Neuronal stem cell (in vitro differentiated cells): Measurements from ENCODE around the gene ZEB2.
A peak's percentile ranks its signal among the peaks of the same experiment; 100 is the strongest.

Experiments
- DNase-seq: peaks from one replicate; pipeline ENCODE4 v3.0.0-alpha.2; 2013; ENCODE audit warnings: low spot score
- H2AFZ ChIP-seq: one replicate; pipeline ENCODE4 v1.6.1; 2013; ENCODE audit warnings: mild to moderate bottlenecking, low read length, inconsistent platforms
- H2AK5ac ChIP-seq: 2 replicates; pipeline ENCODE4 v1.6.1; 2013; ENCODE audit warnings: low read depth, mild to moderate bottlenecking, inconsistent platforms, low read length, moderate library complexity, mixed read lengths
- H2BK120ac ChIP-seq: 2 replicates; pipeline ENCODE4 v1.6.1; 2013; ENCODE audit warnings: low read depth, mild to moderate bottlenecking, inconsistent platforms, low read length, moderate library complexity, mixed read lengths
- H2BK12ac ChIP-seq: one replicate; pipeline ENCODE4 v1.6.1; 2013; ENCODE audit warnings: low read length, inconsistent platforms
- H2BK15ac ChIP-seq: 2 replicates; pipeline ENCODE4 v1.6.1; 2013; ENCODE audit warnings: mild to moderate bottlenecking, low read length, inconsistent platforms, mixed read lengths
- H2BK5ac ChIP-seq: one replicate; pipeline ENCODE4 v1.6.1; 2013; ENCODE audit warnings: inconsistent platforms, mild to moderate bottlenecking, low read length, moderate library complexity
- H3K14ac ChIP-seq: one replicate; pipeline ENCODE4 v1.6.1; 2013; ENCODE audit warnings: low read length, inconsistent platforms
- H3K18ac ChIP-seq: 2 replicates; pipeline ENCODE4 v1.6.1; 2013; ENCODE audit warnings: low read length, inconsistent platforms
- H3K23ac ChIP-seq: 2 replicates; pipeline ENCODE4 v1.6.1; 2013; ENCODE audit warnings: low read depth, mild to moderate bottlenecking, mixed read lengths, low read length, inconsistent platforms; ENCODE audit not compliant: poor library complexity
- H3K27ac ChIP-seq: replicated peaks from 3 replicates; pipeline ENCODE4 v1.5.1; 2013; ENCODE audit warnings: low read length, inconsistent platforms
- H3K27me3 ChIP-seq, 3 experiments: 2 replicates each; pipeline ENCODE4 v1.6.1; 2013; ENCODE audit warnings: low read length in 3 of 3, mild to moderate bottlenecking in 2 of 3, inconsistent platforms in 1 of 3, low read depth in 1 of 3, mixed read lengths in 1 of 3, moderate library complexity in 1 of 3; ENCODE audit not compliant: control insufficient read depth in 3 of 3, insufficient read depth in 3 of 3
- H3K36me3 ChIP-seq, 2 donors: replicated peaks in 1 of 2; 2 replicates each; pipeline ENCODE4 v1.6.1; 2013; ENCODE audit warnings: low read length in 2 of 2; ENCODE audit not compliant: control insufficient read depth in 2 of 2, insufficient read depth in 2 of 2
- H3K4ac ChIP-seq: 2 replicates; pipeline ENCODE4 v1.6.1; 2013; ENCODE audit warnings: inconsistent platforms, mild to moderate bottlenecking, low read length, moderate library complexity
- H3K4me1 ChIP-seq, 2 donors: 1 replicate in 1 of 2; 2 replicates in 1 of 2; pipeline ENCODE4 v1.6.1; 2013; ENCODE audit warnings: low read length in 2 of 2, low read depth in 1 of 2; ENCODE audit not compliant: control insufficient read depth in 2 of 2, insufficient read depth in 1 of 2
- H3K4me2 ChIP-seq: one replicate; pipeline ENCODE4 v1.6.1; 2013; ENCODE audit warnings: mild to moderate bottlenecking, low read length, inconsistent platforms; ENCODE audit not compliant: insufficient read depth, poor library complexity, severe bottlenecking
- H3K4me3 ChIP-seq, 2 donors: 2 replicates each; pipeline ENCODE4 v1.5.1; 2013; ENCODE audit warnings: low read length in 2 of 2, mild to moderate bottlenecking in 2 of 2, inconsistent platforms in 1 of 2, moderate library complexity in 1 of 2
- H3K79me1 ChIP-seq: one replicate; pipeline ENCODE4 v1.6.1; 2013; ENCODE audit warnings: low read depth, mild to moderate bottlenecking, inconsistent platforms, low read length, moderate library complexity
- H3K9ac ChIP-seq: one replicate; pipeline ENCODE4 v1.6.1; 2013; ENCODE audit warnings: mild to moderate bottlenecking, low read depth, low read length, inconsistent platforms; ENCODE audit not compliant: poor library complexity
- H3K9me3 ChIP-seq, 2 donors: replicated peaks in 1 of 2; 2 replicates each; pipeline versions ENCODE3 to v1.6.1; 2013; ENCODE audit warnings: low read length in 2 of 2, mild to moderate bottlenecking in 2 of 2, inconsistent platforms in 1 of 2, low read depth in 1 of 2, mixed read lengths in 1 of 2, moderate library complexity in 1 of 2; ENCODE audit not compliant: control insufficient read depth in 2 of 2, insufficient read depth in 1 of 2
- H4K8ac ChIP-seq: one replicate; pipeline ENCODE4 v1.6.1; 2013; ENCODE audit warnings: low read depth, mild to moderate bottlenecking, inconsistent platforms, low read length, moderate library complexity
- H4K91ac ChIP-seq: one replicate; pipeline ENCODE4 v1.6.1; 2013; ENCODE audit warnings: low read length, low read depth, mild to moderate bottlenecking, inconsistent platforms; ENCODE audit not compliant: poor library complexity
- WGBS, 2 donors: extraction: QIAGEN DNeasy Blood & Tissue Kit; methylation state at CpG; one replicate each; pipeline ENCODE4 v1.1.7; 2013; ENCODE audit warnings: missing lambda C conversion rate in 2 of 2, mixed read lengths in 1 of 2; ENCODE audit not compliant: insufficient read length in 2 of 2, insufficient replicate concordance in 1 of 2; ENCODE audit errors: extremely low coverage in 2 of 2; 5-methylcytosine and 5-hydroxymethylcytosine counted together

Gene ZEB2

DNA sequence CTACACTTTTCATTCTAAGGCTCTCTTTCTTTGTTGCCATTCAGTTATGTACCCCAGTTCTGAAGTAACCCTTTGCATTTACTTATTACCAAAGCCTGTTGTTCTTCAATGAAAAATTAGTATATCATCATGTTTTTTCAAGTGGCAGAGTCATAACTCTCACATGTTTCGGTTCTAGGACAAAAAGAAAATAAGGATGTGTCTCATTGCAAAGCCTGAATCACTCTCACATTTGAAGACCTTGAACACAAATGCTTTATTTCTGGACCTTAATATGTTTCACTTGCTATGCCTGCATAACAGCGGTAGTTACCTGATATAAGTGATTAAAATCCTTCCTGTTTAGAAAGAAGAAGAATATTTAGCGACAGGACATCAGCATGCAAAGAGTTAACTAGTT is 49.1 kb downstream of the ZEB2 start:
- WGBS, 2 donors: no CpG with 5 or more reads among the region's 3 CpGs
- no peak overlapping the region for H3K23ac ChIP-seq
- peaks cover 0 to 46% of the 10 kb centered on the region in 2 donors for H3K36me3 ChIP-seq
- no peak overlapping the region for H2BK15ac ChIP-seq
- no peak overlapping the region for H2BK12ac ChIP-seq
- H3K27me3 ChIP-seq: no peaks in the 10 kb centered on the region
- H3K14ac ChIP-seq: no peak overlapping the region
- H3K9me3 ChIP-seq: no peaks in the 10 kb centered on the region
- H4K8ac ChIP-seq: no peak overlapping the region
- no peak overlapping the region for H3K9ac ChIP-seq
- DNase-seq: no peak
- H3K4ac ChIP-seq: no peak overlapping the region
- H4K91ac ChIP-seq: no peak overlapping the region
- H3K79me1 ChIP-seq: no peaks in the 10 kb centered on the region
- no peak overlapping the region for H3K4me3 ChIP-seq
- no peak overlapping the region for H3K4me2 ChIP-seq
- peak overlapping the region; percentile 52 for H3K27ac ChIP-seq
- no peak overlapping the region for H2AK5ac ChIP-seq
- H2AFZ ChIP-seq: no peak overlapping the region
- H3K18ac ChIP-seq: no peak overlapping the region
- no peak overlapping the region for H2BK120ac ChIP-seq
- peaks cover 30 to 51% of the 10 kb centered on the region in 2 donors for H3K4me1 ChIP-seq
- no peak overlapping the region for H2BK5ac ChIP-seq

DNA sequence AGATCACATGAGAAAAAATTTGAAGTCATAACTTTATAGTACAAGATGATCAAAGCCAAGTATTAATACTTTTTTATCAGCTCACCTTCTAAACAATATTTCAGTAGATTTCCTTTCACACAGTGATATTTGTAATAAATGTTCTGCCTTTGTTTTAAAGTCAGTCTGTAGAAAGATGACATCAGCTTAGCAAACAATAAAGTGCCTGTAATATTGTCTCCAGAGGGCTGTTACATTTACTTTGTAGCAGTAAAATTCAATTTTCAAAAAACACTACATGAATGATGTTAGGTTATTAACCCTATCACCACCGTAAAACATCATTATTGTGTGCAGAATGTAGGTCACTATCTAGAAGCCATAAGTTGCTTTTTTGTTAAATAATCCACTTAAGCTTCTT is 49.6 kb downstream of the ZEB2 start:
- peaks cover 30 to 51% of the 10 kb centered on the region in 2 donors for H3K4me1 ChIP-seq
- H3K4me2 ChIP-seq: no peak overlapping the region
- no peak overlapping the region for H4K91ac ChIP-seq
- peaks cover 0 to 44% of the 10 kb centered on the region in 2 donors for H3K36me3 ChIP-seq
- no peak overlapping the region for H3K23ac ChIP-seq
- no peak for DNase-seq
- no peak overlapping the region for H3K9ac ChIP-seq
- H2BK15ac ChIP-seq: no peak overlapping the region
- no peak overlapping the region for H3K27ac ChIP-seq
- WGBS, 2 donors: no CpG with 5 or more reads among the region's 1 CpG
- no peak overlapping the region for H2BK12ac ChIP-seq
- no peak overlapping the region for H2BK5ac ChIP-seq
- H3K27me3 ChIP-seq: no peaks in the 10 kb centered on the region
- no peak overlapping the region for H2AK5ac ChIP-seq
- no peak overlapping the region for H4K8ac ChIP-seq
- no peaks in the 10 kb centered on the region for H3K9me3 ChIP-seq
- no peak overlapping the region for H2AFZ ChIP-seq
- H2BK120ac ChIP-seq: no peak overlapping the region
- H3K79me1 ChIP-seq: no peaks in the 10 kb centered on the region
- no peak overlapping the region for H3K14ac ChIP-seq
- H3K4ac ChIP-seq: no peak overlapping the region
- H3K18ac ChIP-seq: no peak overlapping the region
- H3K4me3 ChIP-seq: no peak overlapping the region

DNA sequence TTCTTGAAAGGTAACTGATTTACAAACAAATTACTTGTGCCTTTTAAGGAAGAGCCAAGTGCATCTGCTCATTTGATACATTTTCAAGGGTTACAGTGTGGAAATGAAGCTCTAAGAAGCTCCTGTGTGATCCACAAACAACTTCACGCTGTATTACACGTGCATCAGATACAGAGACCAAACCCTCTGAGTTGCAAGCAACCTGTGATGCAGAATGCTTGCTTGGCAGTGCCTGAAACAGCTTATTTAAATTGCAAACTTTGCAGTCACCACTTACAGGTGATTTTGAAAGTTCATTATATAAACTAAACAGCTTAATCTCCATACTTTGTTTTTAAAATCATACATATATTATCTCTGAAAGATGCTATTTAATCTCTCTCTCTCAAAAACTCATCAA is 50.1 kb downstream of the ZEB2 start:
- DNase-seq: no peak
- WGBS, 2 donors: no CpG with 5 or more reads among the region's 2 CpGs
- Histone ChIP-seq H3K4me1 (peaks cover 28 to 51% of the 10 kb centered on the region in 2 donors), H2BK120ac (no peak overlapping the region), H3K27me3 (no peaks in the 10 kb centered on the region), H2BK15ac (no peak overlapping the region), H2AFZ (no peak overlapping the region), H3K18ac (no peak overlapping the region), H4K8ac (no peak overlapping the region), H3K4ac (no peak overlapping the region), H3K23ac (no peak overlapping the region), H3K4me2 (no peak overlapping the region), H4K91ac (no peak overlapping the region), H2AK5ac (no peak overlapping the region), H3K36me3 (peaks cover 0 to 44% of the 10 kb centered on the region in 2 donors), H3K14ac (no peak overlapping the region), H3K79me1 (no peaks in the 10 kb centered on the region), H2BK12ac (no peak overlapping the region), H2BK5ac (no peak overlapping the region), H3K9ac (no peak overlapping the region), H3K4me3 (no peak overlapping the region), H3K27ac (no peak overlapping the region), H3K9me3 (no peaks in the 10 kb centered on the region)

DNA sequence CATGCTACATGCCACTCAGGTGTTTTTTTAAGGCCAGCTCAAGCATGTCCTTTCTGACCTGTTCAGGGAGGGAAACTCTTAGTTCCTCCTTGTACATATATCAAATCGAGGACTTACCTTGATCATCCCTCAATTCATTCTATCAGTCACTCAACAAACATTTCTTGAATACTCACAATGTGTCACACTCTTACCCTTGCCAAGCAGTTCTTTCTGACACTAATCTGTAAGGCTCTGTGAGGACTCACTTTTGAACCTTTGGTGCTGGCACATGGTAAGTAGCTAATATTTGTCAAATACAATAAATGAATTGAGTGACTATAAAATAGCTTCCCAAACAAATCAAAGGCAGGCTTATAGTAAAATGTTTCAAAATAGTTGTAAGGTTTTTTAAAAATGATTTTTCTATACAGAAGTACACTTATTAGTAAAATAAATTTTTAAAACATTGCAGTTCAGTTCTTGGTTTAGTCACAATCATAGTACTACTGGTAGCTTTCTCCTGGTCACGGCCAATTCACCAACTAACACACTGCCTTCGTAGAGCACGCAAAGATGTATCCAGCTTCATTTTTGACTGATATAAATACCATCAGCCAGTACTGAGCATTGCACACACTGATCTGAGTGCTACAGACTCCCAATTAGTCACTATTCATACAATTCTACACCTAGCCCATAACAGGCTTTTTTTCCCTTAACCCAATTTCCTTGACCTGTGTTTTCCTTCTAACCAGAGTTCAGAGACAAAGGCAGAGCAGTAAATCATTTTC is 50.9 kb downstream of the ZEB2 start:
- H2AFZ ChIP-seq: no peak overlapping the region
- H3K4ac ChIP-seq: no peak overlapping the region
- H3K9ac ChIP-seq: no peak overlapping the region
- peaks cover 27 to 51% of the 10 kb centered on the region in 2 donors for H3K4me1 ChIP-seq
- H3K9me3 ChIP-seq: no peaks in the 10 kb centered on the region
- H3K27ac ChIP-seq: no peak overlapping the region
- no peak overlapping the region for H2BK120ac ChIP-seq
- H2BK15ac ChIP-seq: no peak overlapping the region
- H3K4me3 ChIP-seq: no peak overlapping the region
- H3K23ac ChIP-seq: no peak overlapping the region
- no peak for DNase-seq
- H4K91ac ChIP-seq: no peak overlapping the region
- no peak overlapping the region for H2BK5ac ChIP-seq
- no peaks in the 10 kb centered on the region for H3K27me3 ChIP-seq
- no peak overlapping the region for H3K14ac ChIP-seq
- H2AK5ac ChIP-seq: no peak overlapping the region
- no peak overlapping the region for H2BK12ac ChIP-seq
- no peak overlapping the region for H3K4me2 ChIP-seq
- H3K36me3 ChIP-seq: peaks cover 0 to 46% of the 10 kb centered on the region in 2 donors
- no CpG with 5 or more reads among the region's 4 CpGs for WGBS, 2 donors
- H3K79me1 ChIP-seq: no peaks in the 10 kb centered on the region
- no peak overlapping the region for H3K18ac ChIP-seq
- no peak overlapping the region for H4K8ac ChIP-seq
